ENCODE measurements around the gene AP4S1.
A peak's percentile ranks its signal among the peaks of the same experiment; 100 is the strongest.
"Not testable (repeated sequence)": the region's sequence is repeated elsewhere in the genome, so short reads cannot be mapped to it uniquely, and the experiment has no call there.

Gene AP4S1

DNA sequence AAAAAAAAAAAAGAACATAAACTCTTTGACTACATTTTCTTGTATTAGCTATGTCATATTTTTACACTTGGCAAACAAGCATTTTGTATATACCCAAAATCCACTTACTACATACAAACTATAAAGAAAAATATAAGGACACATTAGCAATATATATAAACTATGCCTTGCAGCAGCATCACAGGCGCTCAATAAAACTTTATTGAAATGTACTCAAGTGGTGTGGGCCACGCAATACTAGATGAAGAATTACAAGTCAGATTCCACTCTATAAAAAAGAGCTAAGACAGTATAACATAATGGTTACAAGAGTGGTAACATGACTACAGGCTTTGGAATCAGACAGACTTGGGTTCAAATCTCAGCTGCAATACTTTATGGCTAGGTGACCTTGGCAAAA is 3.1 kb upstream of the AP4S1 start:
- Histone ChIP-seq H3K9me3 (ENCODE audit: control insufficient read depth, insufficient read depth, low read length) (no peaks in the 10 kb centered on the region), H3K36me3 (ENCODE audit: insufficient read depth, low read length) (no peaks in the 10 kb centered on the region; the same call in 1 of the 2 replicates), H3K9ac (ENCODE audit: low read depth, low read length) (no peak overlapping the region), H3K4me1 (ENCODE audit: insufficient read depth, low read length) (peaks cover 7% of the 10 kb centered on the region; the same call in 1 of the 2 replicates)

DNA sequence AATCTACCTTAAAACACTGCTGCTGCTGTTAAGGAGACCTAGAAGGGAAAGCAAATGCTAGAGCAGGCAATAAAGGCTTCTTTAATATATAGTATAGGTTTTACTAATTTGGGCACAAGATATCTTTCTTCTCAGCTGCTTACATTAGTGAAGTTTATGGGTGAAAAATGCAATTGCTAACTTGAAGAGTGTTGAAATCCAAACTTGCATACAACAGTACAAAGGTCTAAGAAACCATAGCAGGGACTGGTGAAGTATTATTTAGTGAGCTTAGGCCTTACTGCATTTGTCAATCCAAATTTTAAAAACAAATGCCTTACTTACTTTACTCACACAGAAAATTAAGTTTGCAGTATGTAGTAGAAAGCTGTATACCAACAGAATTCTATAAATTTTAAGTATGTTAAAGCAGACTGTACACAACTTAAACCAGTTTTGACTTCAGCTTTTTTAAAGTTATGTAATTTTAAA is 1.4 kb upstream of the AP4S1 start:
- H3K36me3 ChIP-seq (ENCODE audit: insufficient read depth, low read length): no peaks in the 10 kb centered on the region; the same call in 1 of the 2 replicates
- H3K9me3 ChIP-seq (ENCODE audit: control insufficient read depth, insufficient read depth, low read length): no peaks in the 10 kb centered on the region
- peaks cover 7% of the 10 kb centered on the region; the same call in 1 of the 2 replicates for H3K4me1 ChIP-seq (ENCODE audit: insufficient read depth, low read length)
- H3K9ac ChIP-seq (ENCODE audit: low read depth, low read length): peak overlapping the region; percentile 92; the same call in 1 of the 2 replicates

DNA sequence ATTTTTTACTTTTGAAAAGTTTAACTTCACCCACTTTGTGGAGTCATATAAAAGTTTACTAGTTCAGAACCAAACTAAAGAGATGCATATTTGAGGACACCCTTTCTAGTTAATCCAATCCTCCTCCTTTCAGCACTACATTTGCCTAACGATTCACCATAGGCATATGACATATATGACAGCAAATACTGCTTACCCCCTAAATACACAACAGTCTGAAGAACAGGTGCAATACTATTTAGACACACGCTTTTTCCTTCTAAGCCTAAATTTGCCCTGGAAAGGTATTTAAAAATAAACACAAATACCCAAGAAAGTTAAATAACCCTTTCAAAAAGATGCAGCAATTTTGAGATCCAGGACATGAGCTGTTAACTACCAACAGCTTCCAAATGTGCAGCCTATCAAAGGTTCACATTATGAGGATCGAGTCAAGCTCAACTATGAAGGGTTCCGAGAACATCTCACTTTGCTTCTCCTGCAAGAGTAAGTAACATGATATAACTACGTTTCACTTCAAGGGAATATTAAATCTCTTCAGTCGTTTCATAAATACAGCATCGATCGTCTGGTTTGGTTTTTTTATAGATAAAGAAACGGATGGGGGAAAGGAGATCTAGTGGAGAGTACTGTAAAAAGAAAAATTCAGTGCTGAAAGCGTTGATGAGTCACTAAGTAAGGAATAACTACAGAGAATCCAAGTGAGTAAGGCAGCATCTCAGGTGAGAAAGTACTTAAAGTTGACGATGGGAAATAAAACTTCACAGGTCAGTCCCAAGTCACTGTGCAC is 677 bp upstream of the AP4S1 start:
- Histone ChIP-seq H3K4me1 (ENCODE audit: insufficient read depth, low read length) (peaks cover 7% of the 10 kb centered on the region; the same call in 1 of the 2 replicates), H3K36me3 (ENCODE audit: insufficient read depth, low read length) (no peaks in the 10 kb centered on the region; the same call in 1 of the 2 replicates), H3K9me3 (ENCODE audit: control insufficient read depth, insufficient read depth, low read length) (no peaks in the 10 kb centered on the region), H3K9ac (ENCODE audit: low read depth, low read length) (peak overlapping the region; percentile 92)

DNA sequence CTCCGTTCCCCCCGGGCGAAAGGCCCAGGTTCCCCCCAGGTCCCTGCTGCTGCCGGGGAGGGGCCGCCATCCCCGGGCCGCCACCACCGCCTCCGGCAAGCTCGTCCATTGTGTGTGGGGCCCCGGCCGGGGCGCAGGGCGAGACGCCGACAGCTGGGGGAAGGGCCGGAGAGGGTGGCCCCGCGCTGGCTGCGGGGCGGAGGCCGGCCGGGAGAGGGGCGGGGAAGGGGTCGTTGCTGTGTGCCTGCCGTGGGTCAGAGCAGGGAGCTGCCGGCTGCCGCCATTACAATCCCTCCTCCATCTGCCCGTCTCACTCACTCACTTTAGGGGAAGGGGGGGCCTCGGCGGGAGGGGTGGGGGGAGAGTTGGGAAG is 614 bp downstream of the AP4S1 start, which contains the start of gene STRN3:
Gene STRN3, minus strand, starts transcription at position 303 of the 373 bp plus-strand sequence. Its CDS starts 194 bp downstream, at position 109.
- Histone ChIP-seq H3K36me3 (ENCODE audit: insufficient read depth, low read length) (no peaks in the 10 kb centered on the region; the same call in 1 of the 2 replicates), H3K9me3 (ENCODE audit: control insufficient read depth, insufficient read depth, low read length) (no peaks in the 10 kb centered on the region)

DNA sequence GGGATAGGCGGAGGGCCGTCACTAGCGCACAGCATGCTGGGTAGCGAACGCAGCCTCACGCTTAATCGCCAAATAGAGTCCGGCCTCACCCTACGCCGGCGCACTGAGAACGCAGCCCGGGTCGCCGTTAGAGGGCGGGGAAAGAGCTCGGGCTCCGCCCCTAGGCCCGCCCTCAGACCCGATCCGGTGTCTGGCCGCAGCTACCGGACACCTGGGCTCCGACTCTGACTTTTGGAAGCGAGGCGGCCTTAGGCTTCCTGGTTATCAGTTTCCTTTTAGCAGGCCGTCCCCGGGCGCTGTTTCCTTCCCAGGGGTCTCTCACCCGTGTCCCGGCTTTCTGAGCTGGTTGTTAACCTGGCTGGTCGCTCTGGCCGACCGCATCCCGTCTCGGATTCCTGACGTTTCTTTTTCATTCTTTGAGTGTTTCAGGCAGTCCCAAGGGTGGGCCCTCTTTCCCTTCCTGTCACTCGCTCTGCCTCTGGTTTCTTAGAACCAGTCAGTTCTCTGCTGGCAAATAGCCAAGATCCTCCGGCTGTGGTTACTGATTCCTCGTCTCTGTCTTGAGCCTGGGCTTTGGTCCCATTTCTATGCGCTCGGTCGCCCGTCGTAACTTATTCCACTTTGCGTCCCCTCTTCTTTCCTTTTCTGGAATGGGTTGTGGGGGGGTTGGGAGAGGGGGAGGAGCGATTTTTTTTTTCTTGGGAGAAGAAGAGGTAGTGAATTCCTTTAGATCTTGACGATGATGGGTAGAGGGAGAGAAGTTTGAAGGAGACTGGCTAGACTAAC is 1.2 kb downstream of the AP4S1 start:
- Histone ChIP-seq H3K9ac (ENCODE audit: low read depth, low read length) (peak overlapping the region; percentile 94), H3K9me3 (ENCODE audit: control insufficient read depth, insufficient read depth, low read length) (no peaks in the 10 kb centered on the region), H3K36me3 (ENCODE audit: insufficient read depth, low read length) (no peaks in the 10 kb centered on the region; the same call in 1 of the 2 replicates), H3K4me1 (ENCODE audit: insufficient read depth, low read length) (peaks cover 7% of the 10 kb centered on the region; the same call in 1 of the 2 replicates)

More for the DNA sequence above, 614 bp downstream of the AP4S1 start, which contains the start of gene STRN3:
- Histone ChIP-seq H3K4me1 (ENCODE audit: insufficient read depth, low read length) (peaks cover 7% of the 10 kb centered on the region; the same call in 1 of the 2 replicates), H3K9ac (ENCODE audit: low read depth, low read length) (peak within 1 kb of the TSS; percentile 94)

DNA sequence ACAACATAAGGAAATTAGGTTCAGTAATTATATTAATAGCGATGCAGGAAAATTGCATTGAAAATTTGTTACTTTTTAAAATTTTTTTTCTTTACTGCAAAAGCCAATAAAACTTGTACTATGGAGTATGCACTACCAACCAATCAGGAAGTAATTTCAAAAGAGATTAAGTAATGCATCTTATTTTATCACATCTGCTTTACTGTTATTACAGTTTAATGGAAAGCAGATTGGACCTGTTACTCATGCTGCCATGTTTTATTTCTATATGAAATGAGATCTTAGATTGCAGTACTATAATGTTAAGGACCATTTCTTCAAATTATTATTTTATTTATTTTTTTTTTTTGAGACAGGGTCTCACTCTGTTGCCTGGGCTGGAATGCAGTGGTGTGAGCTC is 2.4 kb downstream of the AP4S1 start:
- Histone ChIP-seq H3K9me3 (ENCODE audit: control insufficient read depth, insufficient read depth, low read length) (no peaks in the 10 kb centered on the region), H3K9ac (ENCODE audit: low read depth, low read length) (peak overlapping the region; percentile 94; the same call in 1 of the 2 replicates), H3K36me3 (ENCODE audit: insufficient read depth, low read length) (no peaks in the 10 kb centered on the region), H3K4me1 (ENCODE audit: insufficient read depth, low read length) (peaks cover 7% of the 10 kb centered on the region; the same call in 1 of the 2 replicates)

DNA sequence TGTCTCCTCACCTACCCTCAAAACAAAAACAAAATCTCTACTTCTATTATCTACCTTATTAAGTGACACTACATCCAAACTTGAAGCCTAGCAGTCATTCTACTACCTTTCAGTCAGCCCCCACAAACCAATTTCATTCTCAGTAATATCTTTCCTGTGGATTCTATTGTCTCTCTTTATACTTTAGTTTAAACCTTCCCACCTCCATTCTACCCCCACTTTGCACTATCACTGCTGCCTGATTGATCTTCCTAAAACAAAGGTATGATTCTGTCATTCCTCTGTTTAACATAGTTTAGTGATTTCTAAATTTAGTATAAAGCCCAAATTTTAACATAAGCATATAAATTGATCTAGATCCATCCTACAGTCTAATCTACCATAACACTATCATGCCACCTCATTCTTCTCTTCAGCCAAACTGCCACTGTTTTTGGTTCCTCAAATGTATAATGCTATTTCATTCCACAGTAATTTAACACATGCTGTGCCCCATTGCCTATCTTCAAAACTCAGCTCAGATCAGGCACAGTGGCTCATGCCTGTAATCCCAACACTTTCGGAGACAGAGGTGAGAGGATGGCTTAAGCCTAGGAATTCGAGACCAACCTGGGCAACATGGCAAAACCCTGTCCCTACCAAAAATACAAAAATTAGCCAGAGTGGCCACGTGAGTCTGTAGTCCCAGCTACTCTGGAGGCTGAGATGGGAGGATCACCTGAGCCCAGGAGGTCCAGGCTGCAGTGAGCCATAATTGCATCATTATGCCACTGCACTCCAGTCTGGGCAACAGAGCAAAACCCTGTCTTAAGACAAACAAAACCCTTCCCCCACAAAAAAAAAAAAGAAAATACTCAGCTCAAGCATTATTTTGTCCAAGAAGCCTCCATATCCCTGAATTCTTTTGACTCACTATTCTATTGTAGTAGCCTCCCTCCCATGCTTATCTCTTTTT is 3.8 kb downstream of the AP4S1 start:
- peaks cover 2% of the 10 kb centered on the region; the same call in 1 of the 2 replicates for H3K4me1 ChIP-seq (ENCODE audit: insufficient read depth, low read length)
- H3K9ac ChIP-seq (ENCODE audit: low read depth, low read length): no peak overlapping the region
- no peaks in the 10 kb centered on the region for H3K36me3 ChIP-seq (ENCODE audit: insufficient read depth, low read length)
- no peaks in the 10 kb centered on the region for H3K9me3 ChIP-seq (ENCODE audit: control insufficient read depth, insufficient read depth, low read length)

DNA sequence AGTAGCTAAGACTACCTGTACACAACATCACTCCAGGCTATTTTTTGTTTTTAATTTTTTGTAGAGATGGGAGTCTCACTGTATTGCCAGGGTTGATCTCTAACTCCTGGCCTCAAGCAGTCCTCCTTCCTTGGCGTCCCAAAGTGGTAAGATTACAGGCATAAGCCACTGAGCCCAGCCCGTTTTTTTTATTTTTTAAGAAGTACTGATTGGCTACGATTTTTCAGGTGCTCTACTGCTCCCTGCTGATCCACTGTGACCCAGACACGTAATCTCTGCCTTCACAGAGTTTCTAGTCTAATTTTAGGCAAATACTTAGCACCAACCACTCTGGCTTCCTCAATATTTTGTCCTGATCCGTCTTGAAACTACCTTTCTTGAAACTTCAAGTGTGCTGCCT is 5.0 kb downstream of the AP4S1 start:
- Histone ChIP-seq H3K4me1 (ENCODE audit: insufficient read depth, low read length) (no peaks in the 10 kb centered on the region), H3K9ac (ENCODE audit: low read depth, low read length) (no peak overlapping the region), H3K9me3 (ENCODE audit: control insufficient read depth, insufficient read depth, low read length) (no peaks in the 10 kb centered on the region), H3K36me3 (ENCODE audit: insufficient read depth, low read length) (no peaks in the 10 kb centered on the region)

DNA sequence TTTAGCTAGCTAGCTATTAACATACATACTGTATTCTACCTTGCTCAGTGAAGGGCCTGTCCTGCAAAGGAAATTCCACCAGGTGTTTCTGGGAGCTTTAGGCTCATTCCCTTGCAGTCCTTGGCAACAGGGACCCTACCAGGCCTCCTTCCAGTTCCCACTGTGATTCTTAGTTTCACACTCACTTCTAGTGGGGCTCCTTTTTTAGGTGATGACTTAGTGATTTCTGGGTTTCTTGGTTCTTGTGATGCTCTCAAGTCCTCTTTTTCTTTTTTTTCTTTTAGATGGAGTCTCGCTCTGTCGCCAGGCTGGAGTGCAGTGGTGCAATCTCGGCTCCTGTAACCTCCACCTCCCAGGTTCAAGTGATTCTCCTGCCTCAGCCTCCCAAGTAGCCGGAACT is 11.1 kb downstream of the AP4S1 start:
- no peaks in the 10 kb centered on the region for H3K9me3 ChIP-seq (ENCODE audit: control insufficient read depth, insufficient read depth, low read length)
- H3K36me3 ChIP-seq (ENCODE audit: insufficient read depth, low read length): no peaks in the 10 kb centered on the region
- no peak overlapping the region for H3K9ac ChIP-seq (ENCODE audit: low read depth, low read length)
- peaks cover 5% of the 10 kb centered on the region for H3K4me1 ChIP-seq (ENCODE audit: insufficient read depth, low read length)

DNA sequence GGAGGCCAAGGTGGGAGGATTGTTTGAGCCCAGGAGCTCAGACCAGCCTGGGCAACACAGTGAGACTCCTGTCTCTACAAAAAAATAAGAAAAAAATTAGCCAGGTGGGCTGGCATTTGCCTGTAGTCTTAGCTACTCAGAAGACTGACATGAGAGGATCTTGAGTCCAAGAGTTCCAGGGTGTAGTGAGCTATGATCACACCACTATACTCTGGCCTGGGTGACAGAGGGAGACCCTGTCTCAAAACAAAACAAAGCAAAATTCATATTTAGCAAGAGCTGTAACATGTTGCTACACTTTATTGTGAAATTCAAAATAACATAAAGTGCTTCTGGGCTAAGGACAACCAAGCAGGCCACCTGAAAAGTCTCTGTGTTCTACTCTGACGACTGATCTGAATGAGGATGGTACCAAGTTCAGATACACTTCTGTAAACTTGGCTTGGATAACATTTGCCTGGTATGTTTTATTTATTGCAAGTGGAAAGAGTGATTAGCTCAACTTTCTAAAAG is 12.3 kb downstream of the AP4S1 start:
- Histone ChIP-seq H3K9me3 (ENCODE audit: control insufficient read depth, insufficient read depth, low read length) (no peaks in the 10 kb centered on the region), H3K4me1 (ENCODE audit: insufficient read depth, low read length) (peaks cover 9% of the 10 kb centered on the region), H3K9ac (ENCODE audit: low read depth, low read length) (no peak overlapping the region), H3K36me3 (ENCODE audit: insufficient read depth, low read length) (no peaks in the 10 kb centered on the region)

DNA sequence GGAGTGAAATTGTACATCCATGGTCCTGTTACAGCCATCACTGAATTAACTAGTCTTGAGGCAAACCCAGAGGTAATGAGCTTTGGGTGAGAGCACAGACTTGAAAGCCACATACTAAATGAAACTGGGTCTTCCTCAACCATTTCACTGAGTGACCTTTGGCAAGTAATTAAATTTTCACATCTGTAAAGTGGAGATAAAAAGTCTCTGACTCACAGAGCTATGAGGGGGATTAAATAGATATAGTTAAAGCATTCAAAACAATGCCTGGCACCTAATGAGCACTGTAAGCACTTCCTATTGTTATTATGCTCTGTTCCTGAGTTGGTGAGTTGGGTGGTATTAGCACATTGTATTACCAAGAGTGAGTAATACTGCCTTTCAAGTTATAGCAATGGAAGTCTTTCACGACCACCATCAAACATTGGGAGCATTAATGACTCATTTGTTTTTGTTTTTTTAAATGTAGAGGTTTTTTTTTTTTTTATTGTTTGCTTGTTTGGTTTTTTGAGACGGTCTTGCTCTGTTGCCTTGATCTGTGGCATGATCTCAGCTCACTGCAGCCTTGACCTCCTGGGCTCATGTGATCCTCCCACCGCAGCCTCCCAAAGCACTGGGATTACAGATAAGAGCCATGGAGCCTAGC is 13.2 kb downstream of the AP4S1 start:
- H3K9ac ChIP-seq (ENCODE audit: low read depth, low read length): no peak overlapping the region

DNA sequence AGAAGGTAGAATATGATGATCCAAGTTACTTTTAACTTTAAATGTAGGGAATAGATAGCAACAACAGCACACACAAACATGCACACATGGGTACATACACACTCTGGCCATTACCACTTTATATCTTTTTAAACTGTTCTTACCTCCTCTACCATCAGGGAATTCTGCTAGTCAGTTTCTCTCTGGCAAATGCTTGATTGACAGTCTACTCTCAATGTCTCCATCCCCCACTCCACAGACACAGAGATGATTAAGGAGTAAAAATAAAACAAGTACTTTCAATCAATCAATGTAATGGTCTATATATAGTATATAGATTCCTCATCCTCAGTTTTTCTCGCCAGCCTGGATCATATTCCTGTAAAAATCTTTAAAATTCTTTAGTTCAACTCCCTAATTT is 16.9 kb downstream of the AP4S1 start:
- Histone ChIP-seq H3K36me3 (ENCODE audit: insufficient read depth, low read length) (no peaks in the 10 kb centered on the region), H3K9me3 (ENCODE audit: control insufficient read depth, insufficient read depth, low read length) (no peaks in the 10 kb centered on the region), H3K4me1 (ENCODE audit: insufficient read depth, low read length) (peaks cover 17% of the 10 kb centered on the region), H3K9ac (ENCODE audit: low read depth, low read length) (no peak overlapping the region)

More for the DNA sequence above, 13.2 kb downstream of the AP4S1 start:
- Histone ChIP-seq H3K4me1 (ENCODE audit: insufficient read depth, low read length) (peaks cover 16% of the 10 kb centered on the region), H3K36me3 (ENCODE audit: insufficient read depth, low read length) (no peaks in the 10 kb centered on the region), H3K9me3 (ENCODE audit: control insufficient read depth, insufficient read depth, low read length) (no peaks in the 10 kb centered on the region)

DNA sequence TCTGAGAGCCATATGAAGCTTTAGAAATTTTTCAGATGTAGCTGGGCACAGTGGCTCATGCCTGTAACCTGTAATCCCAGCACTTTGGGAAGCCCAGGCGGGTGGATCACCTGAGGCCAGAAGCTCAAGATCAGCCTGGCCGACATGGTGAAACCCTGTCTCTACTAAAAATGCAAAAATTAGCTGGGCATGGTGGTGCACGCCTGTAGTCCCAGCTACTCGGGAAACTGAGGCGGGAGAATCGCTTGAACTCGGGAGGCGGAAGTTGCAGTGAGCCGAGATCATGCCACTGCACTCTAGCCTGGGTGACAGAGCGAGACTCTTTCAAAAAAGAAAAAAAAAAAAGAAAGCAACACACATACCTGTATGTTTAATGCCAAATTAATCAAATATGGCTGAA is 17.4 kb downstream of the AP4S1 start:
- H3K36me3 ChIP-seq (ENCODE audit: insufficient read depth, low read length); H3K9me3 ChIP-seq (ENCODE audit: control insufficient read depth, insufficient read depth, low read length); H3K9ac ChIP-seq (ENCODE audit: low read depth, low read length): not testable (repeated sequence)
- peaks cover 17% of the 10 kb centered on the region for H3K4me1 ChIP-seq (ENCODE audit: insufficient read depth, low read length)
